Measurements from ENCODE around the gene MAN2B2.
"Not testable (repeated sequence)": the region's sequence is repeated elsewhere in the genome, so short reads cannot be mapped to it uniquely, and the experiment has no call there.

MAN2B2 gene

DNA sequence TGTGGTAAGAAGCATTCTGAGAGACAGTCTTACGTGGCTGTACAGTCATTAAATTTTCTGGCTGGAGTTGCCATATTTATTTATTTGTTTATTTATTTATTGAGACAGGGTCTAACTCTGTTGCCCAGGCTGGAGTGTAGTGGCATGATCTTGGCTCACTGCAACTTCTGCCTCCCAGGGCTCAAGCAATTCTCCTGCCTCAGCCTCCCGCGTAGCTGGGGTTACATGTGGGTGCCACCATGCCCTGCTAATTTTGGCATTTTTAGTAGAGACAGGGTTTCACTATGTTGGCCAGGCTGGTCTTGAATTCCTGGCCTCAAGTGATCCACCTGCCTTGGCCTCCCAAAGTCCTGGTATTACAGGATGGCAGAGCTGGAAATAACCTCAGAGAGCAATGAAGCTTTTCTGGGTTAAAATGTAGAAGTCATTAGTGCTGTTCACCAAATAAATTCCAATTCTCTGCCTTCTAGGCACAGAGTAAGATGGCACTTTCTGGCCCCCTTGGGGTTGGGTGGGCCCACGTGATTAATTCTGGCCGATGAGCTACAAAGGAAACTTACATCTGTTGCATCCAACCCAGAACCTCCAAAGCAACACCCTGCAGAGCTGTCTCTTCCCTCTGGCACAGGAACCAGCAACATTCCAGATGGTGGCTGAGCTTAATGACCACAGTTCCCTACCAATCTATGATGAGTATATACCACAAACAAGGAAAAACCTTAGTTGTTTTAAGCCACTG lies 70.0 kb downstream of the MAN2B2 start:
- no peak for DNase-seq (ENCODE audit: low spot score)

DNA sequence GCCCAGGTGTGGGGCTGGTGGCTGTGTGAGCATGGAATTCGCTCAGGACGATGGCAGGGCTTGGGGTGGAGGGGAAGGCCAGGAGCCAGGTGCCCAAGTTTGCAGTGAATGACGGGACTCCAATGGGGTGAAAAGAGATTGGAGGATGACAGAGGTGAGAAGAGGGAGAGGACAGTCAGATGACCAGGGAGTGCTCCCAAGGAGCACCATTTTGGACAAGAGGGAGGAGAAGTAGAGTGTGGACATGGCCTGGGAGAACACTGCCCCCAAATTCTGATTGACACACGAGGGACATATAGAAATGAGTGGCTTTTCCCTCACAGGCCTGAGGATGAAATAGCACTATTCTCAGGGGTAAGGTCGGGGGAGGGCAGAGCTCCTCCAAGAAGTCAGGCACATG lies 72.2 kb downstream of the MAN2B2 start:
- DNase-seq (ENCODE audit: low spot score) = no peak

DNA sequence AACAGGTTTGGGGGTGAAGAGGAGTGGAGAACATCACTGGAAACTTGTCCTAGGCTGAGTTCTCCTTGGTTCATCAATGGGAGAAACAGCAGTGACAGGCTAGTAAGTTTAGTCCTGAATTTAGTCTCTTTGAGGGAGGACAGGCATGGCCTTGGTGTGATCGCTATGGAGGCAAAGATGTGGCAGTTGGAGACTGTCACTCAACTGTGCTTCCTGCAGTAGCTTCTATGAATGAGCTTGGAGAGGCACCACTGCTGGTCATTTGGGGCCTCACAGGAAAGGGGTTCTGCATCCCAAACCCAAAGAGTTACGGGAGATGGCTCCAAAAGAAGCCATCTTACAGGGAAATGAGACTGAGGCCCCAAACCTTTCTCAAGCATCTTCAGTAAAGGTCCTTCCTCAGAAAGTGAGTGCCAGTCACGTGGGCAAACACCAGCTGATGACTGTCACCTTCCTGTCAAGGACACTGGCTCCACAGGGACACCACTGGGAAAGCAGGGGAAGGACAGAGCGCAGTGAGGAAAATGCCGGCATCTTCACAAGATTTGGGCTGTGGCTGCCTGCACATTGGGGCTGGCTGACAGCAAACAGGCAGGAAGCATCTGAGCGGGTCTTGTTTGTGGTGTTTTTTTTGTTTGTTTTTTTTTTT lies 72.7 kb downstream of the MAN2B2 start:
- no peak for DNase-seq (ENCODE audit: low spot score)

DNA sequence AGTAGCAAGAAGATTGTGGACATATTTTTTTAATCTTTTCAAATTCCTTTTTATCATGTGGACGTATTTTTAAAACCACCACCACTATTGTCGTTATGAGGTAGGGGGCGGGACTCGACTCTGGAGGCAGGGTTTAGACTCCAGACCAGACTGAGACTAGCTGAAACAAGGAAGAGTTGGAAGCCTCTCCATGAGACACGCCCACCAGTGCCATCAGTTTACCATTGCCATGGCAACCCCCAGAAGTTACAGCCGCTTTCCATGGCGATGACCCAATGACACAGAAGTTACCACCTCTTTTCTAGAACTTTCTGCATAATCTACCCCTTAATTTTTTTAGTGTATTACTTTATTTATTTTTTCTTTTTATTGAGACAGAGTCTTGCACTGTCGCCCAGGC lies 74.2 kb downstream of the MAN2B2 start:
- DNase-seq (ENCODE audit: low spot score) = no peak

DNA sequence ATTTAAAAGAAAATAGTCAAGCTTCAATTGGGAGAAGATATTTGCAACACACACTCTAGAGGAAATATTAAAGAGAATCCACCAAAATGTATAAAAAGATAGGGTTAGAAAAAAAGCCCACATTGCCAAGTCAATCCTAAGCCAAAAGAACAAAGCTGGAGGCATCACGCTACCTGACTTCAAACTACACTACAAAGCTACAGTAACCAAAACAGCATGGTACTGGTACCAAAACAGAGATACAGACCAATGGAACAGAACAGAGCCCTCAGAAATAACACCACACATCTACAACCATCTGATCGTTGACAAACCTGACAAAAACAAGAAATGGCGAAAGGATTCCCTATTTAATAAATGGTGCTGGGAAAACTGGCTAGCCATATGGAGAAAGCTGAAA lies 79.2 kb downstream of the MAN2B2 start:
- not testable (repeated sequence) for DNase-seq (ENCODE audit: low spot score)

DNA sequence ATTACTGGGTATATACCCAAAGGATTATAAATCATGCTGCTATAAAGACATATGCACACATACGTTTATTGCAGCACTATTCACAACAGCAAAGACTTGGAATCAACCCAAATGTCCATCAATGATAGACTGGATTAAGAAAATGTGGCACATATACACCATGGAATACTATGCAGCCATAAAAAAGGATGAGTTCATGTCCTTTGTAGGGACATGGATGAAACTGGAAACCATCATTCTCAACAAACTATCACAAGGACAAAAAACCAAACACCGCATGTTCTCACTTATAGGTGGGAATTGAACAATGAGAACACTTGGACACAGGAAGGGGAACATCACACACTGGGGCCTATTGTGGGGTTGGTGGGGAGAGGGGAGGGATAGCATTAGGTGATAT lies 80.3 kb downstream of the MAN2B2 start:
- not testable (repeated sequence) for DNase-seq (ENCODE audit: low spot score)

DNA sequence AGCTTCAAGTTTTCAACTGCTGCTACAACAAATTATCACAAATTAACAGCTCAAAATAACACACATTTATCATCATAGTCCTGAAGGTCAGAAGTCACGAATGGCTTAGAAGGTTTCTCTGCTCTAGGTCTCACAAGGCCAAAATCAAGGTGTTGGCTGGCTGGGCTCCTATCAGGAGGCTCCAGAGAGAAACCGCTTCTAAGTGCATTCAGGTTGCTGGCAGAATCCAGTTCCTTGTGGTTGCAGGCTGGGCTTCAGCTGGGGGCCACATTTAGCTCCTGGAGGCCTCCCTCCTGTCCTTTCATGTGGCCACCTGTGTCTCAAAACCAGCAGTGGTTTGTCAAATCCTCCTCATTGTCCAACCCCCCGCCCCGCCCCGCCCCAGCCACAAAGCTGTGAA lies 80.9 kb downstream of the MAN2B2 start:
- no peak for DNase-seq (ENCODE audit: low spot score)

DNA sequence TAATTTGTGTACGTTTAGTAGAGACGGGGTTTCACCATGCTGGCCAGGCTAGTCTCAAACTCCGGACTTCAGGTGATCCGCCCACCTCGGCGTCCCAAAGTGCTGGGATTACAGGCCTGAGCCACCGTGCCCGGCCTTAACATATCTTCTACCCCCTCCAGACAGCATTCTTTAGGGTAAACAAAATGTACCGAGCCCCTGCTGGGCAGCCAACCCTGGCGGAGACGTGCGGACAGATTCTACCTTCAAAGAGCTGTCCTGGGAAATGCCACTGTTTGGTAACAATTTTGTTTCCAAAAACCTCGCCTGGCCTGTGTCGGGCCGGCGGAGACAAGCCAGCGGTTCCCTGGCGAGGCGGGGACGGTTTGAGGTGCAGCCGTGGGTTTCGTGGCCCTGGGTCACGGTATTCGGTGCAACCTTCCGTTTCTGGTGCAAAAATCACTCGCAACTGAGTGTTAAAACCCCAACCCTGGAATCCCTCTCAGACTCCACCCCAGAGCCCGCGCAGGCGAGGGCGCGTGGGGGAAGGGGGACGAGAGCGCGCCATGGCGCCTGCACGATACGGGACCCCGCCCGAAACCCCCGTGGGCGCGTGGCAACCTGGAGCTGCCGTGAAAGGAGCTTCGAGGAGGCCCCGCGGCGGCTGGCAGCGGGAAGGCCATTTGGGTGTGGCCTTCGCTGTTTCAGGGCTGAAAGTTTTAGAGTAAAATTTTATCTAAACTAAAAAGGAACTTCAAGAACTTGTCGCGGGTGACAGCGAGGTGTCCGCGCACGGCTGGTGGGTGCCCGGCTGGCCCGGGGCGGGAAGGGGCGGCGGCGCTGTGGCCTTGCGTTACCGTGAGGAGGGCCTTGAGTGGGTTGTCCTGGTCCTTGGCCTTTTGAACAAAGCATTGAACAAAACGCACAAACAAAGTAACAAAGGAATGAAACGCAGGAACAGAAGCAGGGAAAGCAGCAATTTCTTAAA lies 82.5 kb downstream of the MAN2B2 start:
- DNase-seq (ENCODE audit: low spot score) = no peak

DNA sequence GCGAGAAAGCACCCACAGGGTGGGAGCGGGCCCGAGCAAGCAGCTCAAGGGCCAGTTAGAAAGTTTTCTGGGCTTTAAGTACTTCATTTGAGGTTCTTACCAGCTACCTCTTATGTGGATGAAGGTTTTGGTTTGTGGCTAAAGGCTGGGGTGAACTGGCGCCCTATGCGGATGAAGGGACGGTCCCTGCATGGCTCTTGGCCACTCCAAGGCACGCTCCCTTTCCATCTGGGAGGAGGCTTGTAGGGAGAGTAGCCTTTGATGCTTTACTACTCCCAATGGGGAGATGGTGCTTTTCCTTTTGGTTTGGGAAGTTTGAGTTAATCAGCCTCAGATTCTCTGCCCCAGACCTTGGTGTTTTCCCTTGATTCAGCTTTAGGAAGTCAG lies 83.2 kb downstream of the MAN2B2 start:
- DNase-seq (ENCODE audit: low spot score) = no peak

DNA sequence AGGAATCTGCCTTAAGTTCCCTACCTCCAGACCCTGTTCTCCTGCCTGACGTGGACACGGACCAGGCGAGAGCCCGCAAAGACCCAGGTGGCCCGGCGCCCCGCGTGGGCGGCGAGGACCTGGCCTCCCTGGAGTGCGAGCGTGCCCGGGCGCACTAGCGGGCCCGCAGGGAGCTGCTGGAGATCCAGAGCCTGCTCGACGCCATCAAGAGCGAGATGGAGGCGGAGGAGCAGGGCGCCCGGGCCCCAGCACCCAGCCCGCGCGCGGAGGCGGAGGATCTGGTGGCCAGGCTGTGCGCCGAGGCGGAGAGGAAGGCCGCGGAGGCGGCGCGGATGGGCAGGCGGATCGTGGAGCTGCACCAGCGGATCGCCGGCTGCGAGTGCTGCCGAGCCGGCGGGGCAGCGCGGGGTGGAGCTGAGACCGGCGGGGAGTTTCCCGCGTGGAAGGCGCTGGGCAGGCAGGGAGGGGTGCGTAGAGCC lies 83.6 kb downstream of the MAN2B2 start:
- no peak for DNase-seq (ENCODE audit: low spot score)

DNA sequence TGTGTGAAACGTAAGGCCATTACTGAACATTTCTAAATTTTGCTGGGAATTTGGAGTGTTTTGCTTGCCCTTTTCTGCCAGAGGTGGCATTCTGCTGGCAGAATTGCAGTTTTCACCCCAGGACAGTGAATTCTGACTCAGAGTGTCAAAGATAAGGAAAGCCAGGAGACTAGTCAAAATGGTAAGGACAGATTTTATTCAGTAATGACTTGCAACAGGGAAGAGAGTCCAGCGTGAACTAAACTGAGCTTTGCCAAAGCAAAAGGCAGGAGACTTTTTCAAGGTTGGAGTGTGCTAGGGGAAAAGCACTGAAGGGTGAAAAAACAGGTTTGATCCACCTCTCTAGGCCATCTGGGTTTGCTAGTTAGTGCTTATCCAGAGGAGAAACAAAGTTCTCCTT lies 84.9 kb downstream of the MAN2B2 start:
- no peak for DNase-seq (ENCODE audit: low spot score)

DNA sequence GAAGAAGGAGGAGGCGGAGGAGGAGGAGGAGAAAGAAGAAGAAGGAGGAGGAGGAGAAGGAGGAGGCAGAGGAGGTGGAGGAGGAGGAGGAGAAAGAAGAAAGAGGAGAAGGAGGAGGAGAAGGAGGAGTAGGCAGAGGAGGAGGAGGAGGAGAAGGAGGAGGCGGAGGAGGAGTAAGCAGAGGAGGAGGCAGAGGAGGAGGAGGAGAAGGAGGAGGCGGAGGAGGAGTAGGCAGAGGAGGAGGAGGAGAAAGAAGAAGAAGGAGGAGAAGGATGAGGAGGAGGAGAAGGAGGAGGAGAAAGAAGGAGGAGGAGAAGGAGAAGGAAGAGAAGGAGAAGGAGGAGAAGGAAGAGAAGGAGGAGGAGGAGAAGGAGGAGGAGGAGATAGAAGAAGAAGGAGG lies 85.4 kb downstream of the MAN2B2 start:
- DNase-seq (ENCODE audit: low spot score) = no peak

DNA sequence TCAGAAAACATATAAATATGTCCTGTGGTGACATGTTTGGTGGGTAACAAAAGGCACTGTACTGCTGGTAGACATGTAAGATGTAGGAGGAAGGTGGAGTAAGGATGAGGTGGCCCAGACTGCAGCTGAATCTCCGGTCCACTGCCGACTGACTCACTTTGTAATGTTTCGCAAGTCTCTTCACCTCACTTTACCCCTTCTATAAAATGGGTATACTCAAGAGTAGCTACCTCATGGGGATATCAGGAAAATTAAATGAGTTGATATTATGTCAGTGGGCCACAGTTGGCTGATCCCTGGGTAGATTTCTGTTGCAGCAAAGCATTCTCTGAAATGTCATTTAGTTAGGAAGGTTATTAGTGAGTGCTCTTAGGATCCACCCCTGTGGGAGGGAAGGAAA lies 87.6 kb downstream of the MAN2B2 start:
- DNase-seq (ENCODE audit: low spot score) = no peak

DNA sequence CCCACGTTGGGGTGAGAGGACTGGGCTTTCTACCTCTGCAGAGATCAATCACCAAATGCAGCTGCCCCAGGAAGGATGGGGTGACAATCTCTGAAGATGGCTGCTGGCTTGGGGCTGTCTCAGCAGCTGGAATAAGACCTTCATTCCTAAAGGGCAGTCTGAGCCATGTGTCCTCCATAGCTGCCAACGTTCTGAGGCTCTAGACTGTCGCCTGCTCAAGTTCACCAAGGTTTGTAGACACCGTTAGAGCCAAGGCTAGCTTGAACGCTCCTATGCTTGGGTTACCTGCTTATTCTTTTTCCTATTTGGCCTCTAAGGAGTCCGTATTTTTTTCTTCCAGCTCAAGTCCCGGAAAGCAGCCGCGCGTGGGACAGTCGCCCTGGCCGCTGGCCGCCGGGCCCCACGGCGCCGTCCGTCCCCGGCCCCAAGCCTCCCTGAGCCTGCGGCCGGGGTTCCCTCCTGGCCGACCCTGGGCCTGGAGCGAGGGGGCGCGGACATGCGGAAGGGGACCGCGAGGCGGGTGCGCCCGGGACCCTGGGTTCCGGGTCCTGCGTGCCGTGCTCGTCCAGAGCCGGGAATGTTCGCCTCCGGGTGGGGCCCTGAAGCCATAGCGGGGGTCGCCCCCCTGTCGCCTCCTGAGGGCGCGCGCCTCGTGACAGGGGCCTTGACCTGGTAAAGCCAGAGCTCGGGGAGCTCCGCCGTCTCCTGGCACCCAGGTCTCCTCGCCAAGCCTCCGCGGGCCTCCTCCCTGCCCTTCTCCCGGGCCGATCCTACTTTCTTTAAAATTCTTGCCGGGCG lies 88.8 kb downstream of the MAN2B2 start:
- no peak for DNase-seq (ENCODE audit: low spot score)

DNA sequence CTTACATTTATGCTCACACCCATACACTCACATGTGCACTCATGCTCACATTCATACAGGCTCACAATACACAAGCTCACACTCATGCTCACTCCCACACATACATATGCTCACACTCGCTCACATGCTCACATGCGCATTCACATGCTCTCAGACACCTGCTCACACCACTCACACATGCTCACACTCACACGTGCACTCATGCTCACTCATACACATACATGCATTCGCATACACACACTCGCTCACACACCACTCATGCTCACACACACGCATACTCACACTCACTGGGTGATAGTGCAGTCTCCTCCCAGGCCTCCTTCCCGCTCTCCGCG lies 90.3 kb downstream of the MAN2B2 start:
- no peak for DNase-seq (ENCODE audit: low spot score)

DNA sequence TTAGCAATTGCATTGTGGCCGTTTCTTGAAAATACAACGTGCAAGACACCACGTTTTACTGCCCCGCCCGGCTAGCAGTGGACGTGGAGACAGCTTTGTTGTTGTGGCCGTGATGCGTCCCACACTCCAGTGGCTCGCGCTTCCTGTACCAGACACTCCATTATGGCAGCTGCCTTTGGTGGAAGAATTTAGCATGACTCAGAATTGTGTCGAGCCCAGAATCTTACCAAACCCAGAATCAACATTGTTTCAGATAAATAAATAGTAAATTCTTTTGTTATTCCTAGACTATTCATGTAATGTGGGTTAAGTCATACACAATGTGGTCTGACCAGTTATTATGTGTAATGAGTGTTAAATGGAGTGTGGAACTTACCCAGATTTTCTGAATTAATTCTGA lies 93.4 kb downstream of the MAN2B2 start:
- no peak for DNase-seq (ENCODE audit: low spot score)

DNA sequence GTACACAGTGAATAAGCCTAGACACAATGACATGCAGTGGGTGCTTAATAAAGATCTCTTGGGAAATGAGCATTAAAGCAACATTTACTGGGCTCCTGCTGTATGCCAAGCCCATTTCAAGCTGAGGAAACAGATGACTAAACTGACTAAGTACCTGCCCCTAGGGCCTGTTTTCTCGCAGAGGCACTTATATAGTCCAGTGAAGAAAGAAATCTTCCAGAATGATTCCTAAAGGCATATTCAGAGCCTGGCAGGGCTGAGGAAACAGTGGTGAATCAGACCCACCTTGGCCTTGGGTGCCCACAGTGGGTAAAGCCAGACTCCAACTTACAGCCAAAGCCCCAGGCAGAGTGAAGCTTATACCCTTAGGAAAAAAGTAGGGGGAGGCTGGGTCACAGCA lies 96.7 kb downstream of the MAN2B2 start:
- no peak for DNase-seq (ENCODE audit: low spot score)

DNA sequence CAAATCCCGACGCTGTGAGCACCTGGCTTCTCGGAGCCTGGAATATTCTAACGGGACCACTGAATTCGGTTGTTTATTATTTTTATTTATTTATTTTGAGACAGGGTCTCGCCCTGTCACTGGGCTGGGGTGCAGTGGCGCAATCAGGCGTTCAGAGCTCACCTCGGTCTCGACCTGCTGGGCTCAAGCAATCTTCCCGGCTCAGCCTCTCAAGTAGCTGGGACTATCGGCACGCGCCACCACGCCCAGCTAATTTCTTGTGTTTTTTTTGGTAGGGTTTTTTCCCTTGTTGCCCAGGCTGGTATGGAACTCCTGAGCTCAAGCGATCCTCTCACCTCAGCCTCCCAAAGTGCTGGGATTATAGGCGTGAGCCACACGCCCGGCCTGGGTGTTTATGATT lies 97.1 kb downstream of the MAN2B2 start:
- no peak for DNase-seq (ENCODE audit: low spot score)

DNA sequence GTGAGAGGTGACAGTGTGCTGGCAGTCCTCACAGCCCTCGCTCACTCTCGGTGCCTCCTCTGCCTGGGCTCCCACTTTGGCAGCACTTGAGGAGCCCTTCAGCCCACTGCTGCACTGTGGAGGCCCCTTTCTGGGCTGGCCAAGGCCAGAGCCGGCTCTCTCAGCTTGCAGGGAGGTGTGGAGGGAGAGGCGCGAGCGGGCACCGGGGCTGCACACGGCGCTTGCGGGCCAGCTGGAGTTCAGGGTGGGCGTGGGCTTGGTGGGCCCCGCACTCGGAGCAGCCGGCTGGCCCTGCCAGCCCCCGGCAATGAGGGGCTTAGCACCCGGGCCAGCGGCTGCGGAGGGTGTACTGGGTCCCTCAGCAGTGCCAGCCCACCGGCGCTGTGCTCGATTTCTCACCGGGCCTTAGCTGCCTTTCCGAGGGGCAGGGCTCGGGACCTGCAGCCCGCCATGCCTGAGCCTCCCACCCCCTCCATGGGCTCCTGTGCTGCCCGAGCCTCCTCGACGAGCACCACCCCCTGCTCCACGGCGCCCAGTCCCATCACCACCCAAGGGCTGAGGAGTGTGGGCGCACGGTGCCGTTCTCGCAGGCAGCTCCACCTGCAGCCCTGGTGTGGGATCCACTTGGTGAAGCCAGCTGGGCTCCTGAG lies 97.7 kb downstream of the MAN2B2 start:
- DNase-seq (ENCODE audit: low spot score) = not testable (repeated sequence)
